GM21825 (cell line): ENCODE results near the gene KRTAP10-4.
"Not testable (repeated sequence)": the region's sequence is repeated elsewhere in the genome, so short reads cannot be mapped to it uniquely, and the experiment has no call there.

ENCODE experiments used
- ATAC-seq: cut with Tn5 transposase; IDR thresholded peaks from one replicate; pipeline ENCODE4 v1.9.1; 2021; ENCODE audit warnings: mild to moderate bottlenecking, moderate library complexity; ENCODE audit not compliant: unreplicated experiment

KRTAP10-4 gene, protein sequence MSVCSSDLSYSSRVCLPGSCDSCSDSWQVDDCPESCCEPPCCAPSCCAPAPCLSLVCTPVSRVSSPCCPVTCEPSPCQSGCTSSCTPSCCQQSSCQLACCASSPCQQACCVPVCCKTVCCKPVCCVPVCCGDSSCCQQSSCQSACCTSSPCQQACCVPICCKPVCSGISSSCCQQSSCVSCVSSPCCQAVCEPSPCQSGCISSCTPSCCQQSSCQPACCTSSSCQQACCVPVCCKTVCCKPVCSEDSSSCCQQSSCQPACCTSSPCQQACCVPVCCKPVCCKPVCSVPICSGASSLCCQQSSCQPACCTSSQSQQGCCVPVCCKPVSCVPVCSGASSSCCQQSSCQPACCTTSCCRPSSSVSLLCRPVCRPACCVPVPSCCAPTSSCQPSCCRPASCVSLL

GRCh38 chr21:44573630-44574456 lies at the start of gene KRTAP10-4:
KRTAP10-4 (plus strand) TSS chr21:44573729; CDS start chr21:44573759, 30 bp downstream.
- not testable (repeated sequence) for ATAC-seq

GRCh38 chr21:44524414-44525371 lies 48.8 kb upstream of the KRTAP10-4 start:
- ATAC-seq, result no peak

- ATAC-seq, result no peak
Measured at GRCh38 chr21:44525391-44526095, 48.0 kb upstream of the KRTAP10-4 start.

DNA sequence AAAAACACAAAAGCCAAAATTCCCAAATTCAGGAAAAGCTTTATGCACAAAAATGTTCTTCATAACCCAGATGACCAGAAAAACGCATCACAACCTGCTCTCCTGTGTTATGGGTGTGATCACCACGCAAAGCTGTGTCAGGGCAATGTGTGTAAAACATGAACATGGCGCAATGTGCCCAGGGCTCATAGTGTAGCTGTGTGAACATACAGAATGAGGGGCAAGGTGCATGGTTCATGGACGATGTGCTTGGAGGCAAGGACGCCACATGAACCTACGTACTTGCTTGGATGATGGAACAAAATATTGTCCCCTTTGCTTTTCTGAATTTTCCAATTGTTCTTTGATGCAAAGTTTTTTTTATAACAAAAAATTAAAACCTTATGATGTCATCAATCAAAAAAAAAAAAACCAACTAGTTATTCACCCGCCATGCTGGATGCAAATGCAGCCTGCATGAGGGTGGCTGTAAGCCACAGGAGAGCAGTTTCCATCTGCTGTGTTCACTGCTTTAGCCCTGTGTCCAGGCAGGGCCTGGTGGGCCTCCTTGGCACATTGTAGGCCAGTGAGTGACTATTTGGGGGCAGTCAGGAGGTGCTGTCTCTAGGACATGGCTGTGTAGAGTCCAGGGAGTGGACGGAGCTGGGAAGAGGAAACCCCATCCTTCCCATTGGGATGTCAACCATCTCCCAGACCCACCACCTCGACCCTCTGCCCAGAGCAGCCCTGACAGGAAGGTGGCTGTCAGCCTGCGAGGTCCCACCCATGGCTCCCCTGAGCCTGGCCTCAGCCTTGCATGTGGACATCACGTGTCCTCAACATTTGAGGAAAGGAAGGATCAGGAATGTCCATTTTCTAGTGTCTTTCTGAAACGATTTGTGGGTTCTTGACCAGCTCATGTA lies 47.2 kb upstream of the KRTAP10-4 start:
- ATAC-seq, result no peak

DNA sequence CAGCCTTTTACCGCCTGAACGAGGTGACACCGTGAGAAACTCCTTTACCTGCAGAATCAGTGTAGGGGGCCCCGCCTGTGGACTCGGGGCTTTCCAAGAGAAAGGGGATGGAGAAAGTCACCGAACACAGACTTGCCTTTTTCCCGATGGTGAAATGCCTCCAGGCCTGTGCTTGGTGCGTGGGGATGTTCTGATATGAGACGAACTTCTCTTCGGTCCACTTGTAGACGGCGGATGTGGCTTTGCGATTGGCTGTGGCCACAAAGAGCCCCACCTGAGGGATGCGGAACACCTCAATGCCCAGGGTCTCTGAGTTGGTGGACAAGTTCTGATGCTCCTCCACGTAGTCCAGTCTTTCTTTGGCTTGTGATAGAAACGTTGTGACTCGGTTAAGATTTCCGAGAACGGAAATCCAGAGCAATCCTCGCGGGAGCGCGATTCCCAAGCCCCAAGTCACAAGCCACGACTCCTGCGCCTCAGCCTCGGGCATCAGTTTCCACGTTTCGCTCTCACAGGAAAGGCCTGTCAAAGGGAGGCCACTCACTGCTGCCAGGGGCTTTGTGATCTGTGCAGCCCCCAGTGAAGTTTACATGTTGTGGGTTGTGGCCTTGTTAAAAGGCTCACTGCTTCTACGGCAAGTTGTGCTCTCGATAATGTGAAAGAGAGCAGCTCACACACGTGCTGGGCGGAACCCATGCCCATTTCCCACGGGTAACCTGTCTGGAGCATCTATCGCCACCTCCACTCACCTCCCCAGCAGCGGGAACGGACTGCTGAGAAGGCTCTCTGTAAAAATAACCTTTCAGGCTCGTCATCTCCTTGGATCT lies 46.2 kb upstream of the KRTAP10-4 start:
- ATAC-seq, result no peak

DNA sequence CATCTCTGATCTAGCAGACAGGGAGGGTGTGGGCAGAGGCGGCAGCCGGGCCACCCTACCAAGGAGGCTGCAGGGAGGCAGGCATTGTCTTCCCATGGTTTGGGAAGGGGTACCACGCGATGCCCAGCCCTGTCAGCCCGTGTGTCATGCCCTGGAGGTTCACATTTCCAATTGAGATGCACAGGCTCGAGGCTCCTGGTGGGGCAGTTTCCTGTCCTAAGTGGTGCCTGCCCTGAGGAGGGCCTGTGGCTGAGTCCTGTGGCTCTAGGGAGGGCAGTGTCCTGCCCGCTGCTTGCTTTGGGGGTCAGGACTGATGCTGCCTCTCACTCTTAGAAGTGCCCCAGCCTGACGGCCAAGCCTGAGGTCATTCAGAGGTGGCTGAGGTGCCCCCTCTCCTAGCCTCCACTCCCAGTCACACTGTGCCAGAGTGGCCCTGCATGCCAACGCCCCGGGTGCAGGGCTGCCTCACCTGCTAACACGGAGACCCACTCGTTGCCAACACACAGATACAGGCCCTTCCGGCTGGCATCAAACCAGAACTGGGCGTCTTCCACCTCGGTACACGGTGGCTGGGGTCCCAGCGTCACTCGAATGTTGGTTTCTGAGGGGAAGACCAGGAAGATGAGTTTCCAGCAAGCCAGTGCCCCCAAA lies 45.4 kb upstream of the KRTAP10-4 start:
- ATAC-seq, result no peak

GRCh38 chr21:44528634-44528995 lies 44.9 kb upstream of the KRTAP10-4 start:
- ATAC-seq, result no peak

DNA sequence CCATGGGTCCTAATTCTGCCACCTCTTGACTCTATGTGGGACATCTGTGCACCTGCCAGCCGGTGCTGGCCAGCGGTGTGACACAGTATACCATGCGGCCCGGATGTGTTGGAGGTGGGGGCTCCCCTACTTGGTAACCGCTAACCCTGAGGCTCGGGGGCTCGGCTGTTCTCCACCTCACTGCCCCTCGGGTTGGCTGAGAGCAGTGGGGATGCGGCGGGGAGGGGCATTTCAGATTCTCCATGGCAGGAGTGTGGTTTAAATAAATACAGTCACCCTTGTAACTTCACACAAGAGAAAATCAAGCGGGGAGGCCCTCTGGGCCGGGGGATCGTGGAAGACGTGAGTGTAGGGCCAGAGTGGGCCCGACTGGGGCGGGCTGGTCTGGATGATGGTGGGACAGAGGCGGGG lies 44.5 kb upstream of the KRTAP10-4 start:
- ATAC-seq, result no peak

DNA sequence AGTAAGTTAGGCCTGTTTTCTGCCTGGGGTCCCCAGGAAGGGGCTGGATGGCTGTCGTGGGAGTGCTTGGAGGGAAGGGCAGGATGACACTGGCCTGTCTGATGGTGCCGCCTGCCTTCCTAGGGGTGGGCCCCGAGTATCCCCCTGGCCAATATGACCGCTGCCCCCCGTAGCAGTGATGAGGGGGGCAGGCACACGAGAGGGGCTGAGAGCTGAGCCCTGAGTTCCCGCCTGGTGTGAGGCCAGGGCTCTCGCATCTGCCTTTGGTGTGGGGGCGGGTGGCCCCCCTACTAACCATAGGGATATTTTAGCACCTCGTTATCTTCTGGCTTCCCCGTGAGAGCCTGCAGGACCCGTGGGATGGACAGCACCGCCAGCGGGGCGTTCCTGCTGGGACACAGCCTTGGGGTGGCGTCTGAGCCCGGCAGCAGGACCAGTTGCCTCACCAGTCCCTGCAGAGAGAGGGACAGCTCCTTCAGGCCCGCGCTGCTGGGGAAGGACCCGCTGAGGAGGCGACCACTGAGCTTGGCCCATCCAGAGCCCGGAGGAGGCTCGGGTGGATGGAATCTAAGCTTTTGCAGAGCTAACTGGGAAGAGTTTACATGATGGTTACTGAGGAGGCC lies 43.9 kb upstream of the KRTAP10-4 start:
- ATAC-seq, result no peak

GRCh38 chr21:44530221-44530902 lies 43.2 kb upstream of the KRTAP10-4 start:
- no peak for ATAC-seq

DNA sequence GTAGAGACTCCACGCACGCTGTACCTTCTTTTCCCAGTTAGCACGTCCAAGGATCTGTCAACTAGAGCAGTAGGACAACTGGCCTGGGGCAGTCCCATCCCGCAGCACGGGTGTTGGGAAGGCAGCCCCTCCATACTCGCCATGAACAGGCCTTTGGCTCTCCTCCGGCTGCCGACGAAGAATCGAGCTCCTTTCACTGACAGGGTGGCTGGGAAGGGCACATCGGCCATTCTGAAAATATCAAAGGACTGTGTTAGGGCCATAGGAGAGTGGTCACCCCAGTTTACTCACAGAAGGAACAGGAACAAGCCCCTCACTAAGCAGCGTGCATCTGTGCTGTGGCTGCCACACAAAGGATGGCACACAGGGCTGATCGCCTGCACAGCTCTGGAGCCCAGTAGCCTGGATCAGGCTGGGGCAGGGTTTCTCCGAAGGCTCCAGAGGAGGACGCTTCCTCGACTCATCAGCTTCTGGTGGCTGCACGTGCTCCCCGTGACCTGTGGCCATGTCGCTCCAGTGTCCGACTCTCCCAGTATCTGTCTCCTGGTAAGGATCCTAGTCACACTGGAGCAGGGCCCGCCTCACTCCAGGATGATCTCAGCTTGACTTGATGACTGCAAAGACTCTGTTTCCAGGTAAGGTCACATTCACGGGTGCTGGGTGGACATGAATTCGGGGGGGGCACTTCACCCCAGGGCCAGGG lies 42.5 kb upstream of the KRTAP10-4 start:
- no peak for ATAC-seq

- no peak for ATAC-seq
Measured at GRCh38 chr21:44531606-44532564, 41.6 kb upstream of the KRTAP10-4 start.

DNA sequence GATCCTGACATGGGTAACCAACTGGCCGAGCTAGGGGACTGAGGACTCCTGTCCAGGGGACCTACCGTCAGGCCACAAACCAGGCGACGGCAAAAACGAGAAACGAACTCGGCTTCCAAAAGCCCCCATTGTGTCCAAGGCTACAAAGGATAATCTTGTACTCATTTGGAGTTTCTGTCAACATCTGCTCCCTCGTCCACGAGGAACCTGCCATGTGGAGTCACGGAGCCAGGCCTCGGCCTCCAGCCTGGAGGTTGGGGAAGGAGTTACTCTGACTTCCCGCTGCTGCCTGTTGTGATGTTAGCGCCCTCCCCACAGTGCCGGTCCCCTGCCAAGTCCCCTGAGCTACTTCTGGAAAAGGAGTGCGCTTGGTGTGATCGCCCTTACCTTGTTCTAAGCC lies 40.8 kb upstream of the KRTAP10-4 start:
- ATAC-seq, result no peak

DNA sequence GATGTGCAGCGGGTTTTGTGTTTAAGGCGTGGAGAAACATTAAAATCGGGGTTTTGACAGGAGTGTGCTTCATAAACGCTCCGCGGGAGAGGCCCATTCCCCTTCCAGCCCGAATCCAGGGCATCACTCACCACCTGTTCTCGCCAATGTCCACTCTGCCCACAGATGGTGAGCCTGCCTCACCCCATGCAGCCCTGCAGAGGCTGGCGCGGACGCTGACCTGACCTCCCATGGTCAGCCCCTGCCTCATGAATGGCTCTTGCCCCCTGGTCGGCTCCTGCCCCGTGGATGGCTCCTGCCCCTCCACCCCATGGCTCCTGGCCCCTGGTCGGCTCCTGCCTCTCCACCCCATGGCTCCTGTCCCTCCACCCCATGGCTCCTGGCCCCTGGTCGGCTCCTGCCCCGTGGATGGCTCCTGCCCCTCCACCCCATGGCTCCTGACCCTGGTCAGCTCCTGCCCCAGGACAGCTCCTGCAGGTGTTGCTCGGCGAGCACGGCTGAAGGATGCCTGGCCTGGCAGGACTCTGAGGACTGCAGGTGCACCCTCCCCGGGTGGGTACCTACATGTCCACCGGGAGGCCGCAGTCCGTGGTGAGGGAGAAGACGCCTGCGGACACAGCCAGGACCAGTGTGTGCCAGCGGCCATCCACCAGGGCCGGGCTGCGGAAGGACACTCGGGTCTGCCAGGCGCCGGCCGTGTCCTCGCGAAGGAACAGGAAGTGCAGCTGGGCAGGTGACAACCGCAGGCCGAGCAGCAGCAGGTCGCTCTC lies 40.2 kb upstream of the KRTAP10-4 start:
- ATAC-seq, result no peak
